PC-9 (cell line): ENCODE measurements around the gene STARD13. TPM values are rescaled to one million over a fixed set of nuclear protein-coding genes. Genes with fewer than 3 reads are reported as not detected.

Source experiments
- BruUV-seq: library from RNA; stranded (reverse); fragments of 400-500 nt; replicated peaks from 2 replicates; lab custom pipeline; 2021; lab: Mats Ljungman, UMichigan
- CTCF ChIA-PET: fragments of 300-600 bp; sonication (Branson Sonifier 250); formaldehyde crosslinking; loops from one replicate; lab custom pipeline; 2022; ENCODE audit warnings: antibody characterized with exemption; lab: Charles Lee
- POLR2A ChIA-PET: fragments of 300-600 bp; sonication (Branson Sonifier 250); formaldehyde crosslinking; loops from one replicate; lab custom pipeline; 2022; ENCODE audit warnings: antibody characterized with exemption; ENCODE audit not compliant: unreplicated experiment; lab: Charles Lee
- DNase-seq, 2 experiments: peaks; one replicate each; pipeline versions ENCODE4 v3.0.0 to v3.0.0-alpha.2; 2015 to 2022; ENCODE audit warnings: mixed read lengths in 1 of 2
- H2AFZ ChIP-seq: fragments of 200-600 bp; sonication (generic); 2 replicates; pipeline ENCODE4 v1.8.1; 2017; ENCODE audit warnings: antibody characterized with exemption
- H3F3A ChIP-seq: fragments of 200-600 bp; sonication (generic); 2 replicates; pipeline ENCODE4 v1.8.1; 2017; ENCODE audit warnings: antibody characterized with exemption, mild to moderate bottlenecking, low read depth; ENCODE audit not compliant: insufficient read depth
- H3K27ac ChIP-seq: fragments of 200-600 bp; sonication (generic); 2 replicates; pipeline ENCODE4 v1.6.1; 2016; ENCODE audit warnings: mixed run types
- H3K27me3 ChIP-seq: fragments of 200-600 bp; sonication (generic); 2 replicates; pipeline ENCODE4 v1.6.1; 2016; ENCODE audit warnings: low read depth, mixed run types; ENCODE audit not compliant: insufficient read depth
- H3K36me3 ChIP-seq: fragments of 200-600 bp; sonication (generic); 2 replicates; pipeline ENCODE4 v1.6.1; 2016; ENCODE audit warnings: low read depth, mixed run types
- H3K4me1 ChIP-seq: fragments of 200-600 bp; sonication (generic); replicated peaks from 2 replicates; pipeline ENCODE4 v1.6.1; 2016; ENCODE audit warnings: mixed run types; ENCODE audit not compliant: insufficient read depth
- H3K4me2 ChIP-seq: fragments of 200-600 bp; sonication (generic); 2 replicates; pipeline ENCODE4 v1.6.1; 2017; ENCODE audit warnings: mixed run types
- H3K4me3 ChIP-seq: fragments of 200-600 bp; sonication (generic); 2 replicates; pipeline ENCODE4 v1.6.1; 2016; ENCODE audit warnings: mixed run types
- H3K79me2 ChIP-seq: fragments of 200-600 bp; sonication (generic); 2 replicates; pipeline ENCODE4 v1.6.1; 2017; ENCODE audit warnings: low read depth, mixed run types
- H3K9me2 ChIP-seq: fragments of 200-600 bp; sonication (generic); 2 replicates; pipeline ENCODE4 v1.8.1; 2017; ENCODE audit warnings: mild to moderate bottlenecking; ENCODE audit not compliant: insufficient read depth
- H3K9me3 ChIP-seq: fragments of 200-600 bp; sonication (generic); 2 replicates; pipeline ENCODE4 v1.8.1; 2016; ENCODE audit warnings: low read depth; ENCODE audit not compliant: insufficient read depth
- H4K20me1 ChIP-seq: fragments of 200-600 bp; sonication (generic); 2 replicates; pipeline ENCODE4 v1.8.1; 2017; ENCODE audit not compliant: insufficient read depth
- EZH2 ChIP-seq: fragments of 200-600 bp; sonication (generic); IDR thresholded peaks from 2 replicates; pipeline ENCODE4 v1.8.0; 2017; ENCODE audit warnings: antibody characterized with exemption, low read depth
- intact Hi-C: fragments of 100-400 bp; cut with micrococcal nuclease; formaldehyde crosslinking; loops from one replicate; pipeline ENCODE4 v1.10.0; 2022; ENCODE audit not compliant: unreplicated experiment
- total RNA-seq: library from RNA; stranded (reverse); gene quantifications from 2 replicates; pipeline ENCODE4 v1.2.3, GENCODE V29; 2021
- TF ChIP-seq, protein P1 (sequence below): fragments of 200-600 bp; sonication (generic); conservative IDR thresholded peaks from 2 replicates; pipeline ENCODE4 v1.6.1; 2017; ENCODE audit warnings: mixed run types, antibody characterized with exemption, mild to moderate bottlenecking, moderate library complexity

The STARD13 gene
- total RNA-seq, 1 experiment from 2014 or later, result 19.6 TPM

DNA sequence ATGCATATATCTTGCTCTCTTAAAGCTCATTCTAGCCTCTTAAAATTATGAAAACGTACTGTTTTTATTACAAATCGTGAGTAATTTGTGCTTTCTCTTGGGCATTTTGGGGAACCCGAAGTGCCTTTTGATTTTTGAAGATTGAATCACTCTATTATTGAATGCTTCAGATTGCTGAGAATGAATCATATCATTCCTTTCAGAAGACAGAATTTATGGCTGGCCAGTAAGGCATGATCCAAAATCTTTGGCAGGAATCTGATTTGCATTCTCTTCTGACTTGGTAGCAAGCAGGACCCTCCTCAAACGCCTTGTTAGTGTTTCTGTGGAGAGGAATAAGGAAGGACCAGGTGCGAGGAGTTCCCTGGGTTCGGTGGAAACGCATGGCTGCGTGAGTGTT is 49.5 kb downstream of the STARD13 start:
- Histone ChIP-seq H3K36me3 (peaks cover 11% of the 10 kb centered on the region; the same call in 1 of the 2 replicates), H3K27ac (peak overlapping the region; percentile 11), H3K4me1 (peaks cover 22% of the 10 kb centered on the region), H2AFZ (no peak overlapping the region), H3K27me3 (no peaks in the 10 kb centered on the region), H3K79me2 (no peaks in the 10 kb centered on the region), H3K9me3 (0 out of 2 replicates have a peak, but pooled peaks cover 11% of the 10 kb centered on the region), H4K20me1 (no peaks in the 10 kb centered on the region), H3K9me2 (no peaks in the 10 kb centered on the region), H3K4me3 (no peak overlapping the region), H3F3A (peaks cover 13% of the 10 kb centered on the region; the same call in 1 of the 2 replicates), H3K4me2 (0 out of 2 replicates have a peak overlapping the region, but pooled peaks have one; percentile 11)
- intact Hi-C loops, result no loop called here
- CTCF ChIA-PET, result no interaction called here
- BruUV-seq, result no TSS peak
- DNase-seq, result peak in 1 of 2 experiments; percentile 71
- POLR2A ChIA-PET, result no interaction called here
- TF ChIP-seq EZH2, result no peak
- TF ChIP-seq, protein P1, sequence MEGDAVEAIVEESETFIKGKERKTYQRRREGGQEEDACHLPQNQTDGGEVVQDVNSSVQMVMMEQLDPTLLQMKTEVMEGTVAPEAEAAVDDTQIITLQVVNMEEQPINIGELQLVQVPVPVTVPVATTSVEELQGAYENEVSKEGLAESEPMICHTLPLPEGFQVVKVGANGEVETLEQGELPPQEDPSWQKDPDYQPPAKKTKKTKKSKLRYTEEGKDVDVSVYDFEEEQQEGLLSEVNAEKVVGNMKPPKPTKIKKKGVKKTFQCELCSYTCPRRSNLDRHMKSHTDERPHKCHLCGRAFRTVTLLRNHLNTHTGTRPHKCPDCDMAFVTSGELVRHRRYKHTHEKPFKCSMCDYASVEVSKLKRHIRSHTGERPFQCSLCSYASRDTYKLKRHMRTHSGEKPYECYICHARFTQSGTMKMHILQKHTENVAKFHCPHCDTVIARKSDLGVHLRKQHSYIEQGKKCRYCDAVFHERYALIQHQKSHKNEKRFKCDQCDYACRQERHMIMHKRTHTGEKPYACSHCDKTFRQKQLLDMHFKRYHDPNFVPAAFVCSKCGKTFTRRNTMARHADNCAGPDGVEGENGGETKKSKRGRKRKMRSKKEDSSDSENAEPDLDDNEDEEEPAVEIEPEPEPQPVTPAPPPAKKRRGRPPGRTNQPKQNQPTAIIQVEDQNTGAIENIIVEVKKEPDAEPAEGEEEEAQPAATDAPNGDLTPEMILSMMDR, result no peak

DNA sequence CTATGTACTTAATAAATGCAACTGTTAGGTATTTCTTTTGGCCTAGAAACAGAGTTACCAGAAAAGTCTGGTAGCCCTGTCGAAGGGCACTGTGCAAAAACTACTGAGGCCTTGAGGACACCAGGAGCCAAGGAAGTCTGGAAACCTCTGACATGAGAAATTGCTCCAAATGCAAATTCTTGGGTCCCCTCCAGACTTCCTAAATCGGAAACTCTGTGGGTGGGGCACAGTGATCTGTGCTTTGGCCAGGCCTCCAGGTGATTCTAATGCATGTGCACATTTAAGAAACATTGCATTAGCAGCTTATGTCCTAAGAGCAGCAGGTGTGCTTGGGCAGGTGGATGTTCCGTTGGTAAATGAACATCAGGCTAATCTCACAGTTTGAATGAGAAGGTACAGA is 50.0 kb downstream of the STARD13 start:
- Histone ChIP-seq H3K4me3 (no peak overlapping the region), H3K4me1 (peaks cover 22% of the 10 kb centered on the region)
- intact Hi-C loops, result loop anchor here (1.0 kb wide), 1 partner anchor 45 kb away; no protein-coding TSS in a partner anchor

DNA sequence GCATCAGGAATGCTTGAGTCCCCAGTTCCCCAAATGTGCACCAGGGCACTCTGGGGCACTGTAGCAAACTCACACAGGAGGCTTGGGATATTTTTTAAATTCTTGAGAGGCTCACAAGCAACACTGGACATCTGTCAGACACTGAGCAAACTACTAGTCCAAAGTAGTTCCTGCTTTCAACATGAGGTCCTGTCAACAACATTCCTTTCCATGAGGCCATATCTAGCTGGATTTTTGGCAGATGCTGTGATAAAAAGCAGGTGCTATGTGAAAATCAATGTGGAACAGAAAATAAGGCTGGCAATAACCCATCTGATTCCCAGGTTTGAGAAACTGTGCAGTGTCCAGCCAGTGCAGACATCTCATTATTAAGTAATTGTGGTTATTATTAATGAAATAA is 50.5 kb downstream of the STARD13 start:
- Histone ChIP-seq H3F3A (peaks cover 13% of the 10 kb centered on the region; the same call in 1 of the 2 replicates), H4K20me1 (no peaks in the 10 kb centered on the region), H3K4me2 (no peak overlapping the region), H3K27ac (no peak overlapping the region), H3K36me3 (peaks cover 5% of the 10 kb centered on the region; the same call in 1 of the 2 replicates), H3K4me3 (no peak overlapping the region), H3K4me1 (peaks cover 22% of the 10 kb centered on the region), H2AFZ (no peak overlapping the region), H3K27me3 (no peaks in the 10 kb centered on the region), H3K9me2 (no peaks in the 10 kb centered on the region), H3K79me2 (no peaks in the 10 kb centered on the region), H3K9me3 (0 out of 2 replicates have a peak, but pooled peaks cover 5% of the 10 kb centered on the region)
- TF ChIP-seq EZH2, result no peak
- ChIA-PET CTCF (no interaction called here), POLR2A (interaction anchor here (0.5 kb wide), 1 partner anchor 308 kb away, joined by 3 read pairs; no protein-coding TSS in a partner anchor)
- intact Hi-C loops, result loop anchor here (1.0 kb wide), 1 partner anchor 45 kb away; no protein-coding TSS in a partner anchor
- BruUV-seq, result no TSS peak
- peak in 1 of 2 experiments; percentile 61 for DNase-seq

More for the DNA sequence above, 50.0 kb downstream of the STARD13 start:
- POLR2A ChIA-PET, result interaction anchor here (0.5 kb wide), 1 partner anchor 307 kb away, joined by 3 read pairs; no protein-coding TSS in a partner anchor
- CTCF ChIA-PET, result no interaction called here
- H3K4me2 ChIP-seq, result 0 out of 2 replicates have a peak overlapping the region, but pooled peaks have one; percentile 11
- TF ChIP-seq, protein P1, result no peak
- TF ChIP-seq EZH2, result no peak
- H3K9me2 ChIP-seq, result no peaks in the 10 kb centered on the region
- H3F3A ChIP-seq, result peaks cover 13% of the 10 kb centered on the region; the same call in 1 of the 2 replicates
- H3K36me3 ChIP-seq, result peaks cover 6% of the 10 kb centered on the region; the same call in 1 of the 2 replicates
- H3K9me3 ChIP-seq, result 0 out of 2 replicates have a peak, but pooled peaks cover 8% of the 10 kb centered on the region
- no peaks in the 10 kb centered on the region for H3K27me3 ChIP-seq
- no peaks in the 10 kb centered on the region for H3K79me2 ChIP-seq
- H4K20me1 ChIP-seq, result no peaks in the 10 kb centered on the region
- H2AFZ ChIP-seq, result no peak overlapping the region
- DNase-seq, result no peak
- BruUV-seq, result no TSS peak
- H3K27ac ChIP-seq, result peak overlapping the region; percentile 11; the same call in 1 of the 2 replicates
